ENCODE data around the gene ACSF2.
"Not testable (repeated sequence)": the region's sequence is repeated elsewhere in the genome, so short reads cannot be mapped to it uniquely, and the experiment has no call there.

Gene ACSF2

DNA sequence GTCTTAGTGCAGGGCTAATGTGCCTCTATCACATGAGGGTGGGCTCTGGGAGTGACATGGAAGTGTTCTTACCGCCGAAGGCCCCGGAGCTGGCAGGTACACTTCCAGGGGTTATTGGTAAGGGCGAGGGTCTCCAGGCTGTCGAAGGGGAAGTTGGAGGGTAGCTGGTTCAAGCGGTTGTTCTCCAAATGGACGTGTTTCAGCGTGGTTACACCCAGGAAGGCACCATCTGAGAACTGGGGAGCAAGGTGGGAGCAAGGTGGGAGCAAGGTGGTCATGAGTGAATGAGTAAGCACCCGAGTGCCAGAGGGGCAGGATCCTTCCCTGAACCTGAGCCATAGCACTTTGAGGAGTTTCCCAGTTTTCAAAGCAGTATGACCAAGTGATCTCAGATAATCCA is 39.6 kb downstream of the ACSF2 start:
- no peak for DNase-seq

DNA sequence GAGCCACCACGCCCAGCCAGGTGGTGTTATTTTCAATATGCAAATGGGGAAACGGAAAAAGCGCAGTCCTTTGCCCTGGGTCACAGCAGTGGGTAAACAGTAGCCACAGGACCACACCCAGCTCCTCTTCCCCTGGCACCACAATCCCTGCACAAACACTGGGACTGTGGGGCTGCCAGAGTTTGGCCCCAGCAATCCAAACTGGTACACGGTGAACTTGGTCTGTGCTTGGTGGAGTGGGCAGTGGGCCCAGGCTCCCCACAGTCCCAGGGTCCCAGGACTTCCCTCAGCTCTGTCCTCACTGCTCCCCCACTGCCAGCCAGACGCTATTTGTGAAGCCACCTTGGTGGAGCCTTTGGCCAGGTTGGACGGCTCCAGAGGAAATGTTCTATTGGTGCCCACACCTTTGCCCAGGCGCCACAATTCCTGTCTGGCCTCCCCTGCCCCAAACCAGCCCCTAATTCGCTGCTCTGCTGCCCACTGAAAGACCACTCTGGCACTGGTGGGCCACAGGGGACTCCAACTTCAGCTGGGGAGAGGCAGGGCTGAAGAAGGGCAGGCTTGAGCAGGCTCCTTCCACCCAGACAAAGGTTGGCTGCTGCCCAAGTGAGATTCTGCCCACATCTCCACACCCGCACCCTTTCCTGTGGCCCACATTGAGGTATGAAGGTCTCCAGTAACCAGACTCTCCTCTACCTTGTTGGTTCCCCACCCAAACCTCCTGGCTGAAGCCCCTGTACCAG is 40.5 kb downstream of the ACSF2 start:
- DNase-seq = no peak

DNA sequence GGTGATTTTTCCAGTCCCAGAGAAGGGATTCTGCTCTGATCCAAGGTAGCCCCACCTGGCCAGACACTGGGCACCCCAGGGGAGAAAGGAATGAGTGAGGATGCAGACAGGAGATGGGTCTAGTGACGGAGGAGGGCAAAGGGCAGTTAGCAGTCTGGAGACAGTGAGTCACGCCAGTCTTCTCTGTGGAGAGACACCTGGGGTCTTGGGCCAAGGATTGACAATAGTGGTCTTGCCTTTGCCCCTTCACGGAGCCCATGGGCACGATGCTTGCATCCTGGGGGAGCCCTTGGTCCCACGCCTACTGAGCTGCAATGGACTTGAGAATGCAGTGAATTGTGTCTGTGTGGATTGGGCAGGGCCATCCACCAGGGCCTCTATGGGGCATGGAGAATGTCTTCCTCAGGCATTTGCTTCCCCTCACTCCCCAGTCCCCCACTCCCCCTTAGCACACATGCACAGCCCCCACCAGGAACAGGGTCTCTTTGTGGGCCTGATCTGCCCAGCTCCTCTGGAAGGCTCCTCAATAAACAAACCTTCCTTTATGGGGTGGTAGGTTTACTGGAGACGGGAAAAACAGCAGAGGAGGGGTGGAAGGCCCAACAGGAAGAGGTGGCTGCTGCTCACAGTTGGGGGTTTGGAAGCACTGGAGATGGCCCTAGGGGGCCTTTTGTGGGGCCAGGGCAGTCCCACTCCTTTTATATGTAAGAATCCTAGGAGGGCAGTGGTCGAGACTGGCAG is 41.3 kb downstream of the ACSF2 start:
- no peak for DNase-seq

DNA sequence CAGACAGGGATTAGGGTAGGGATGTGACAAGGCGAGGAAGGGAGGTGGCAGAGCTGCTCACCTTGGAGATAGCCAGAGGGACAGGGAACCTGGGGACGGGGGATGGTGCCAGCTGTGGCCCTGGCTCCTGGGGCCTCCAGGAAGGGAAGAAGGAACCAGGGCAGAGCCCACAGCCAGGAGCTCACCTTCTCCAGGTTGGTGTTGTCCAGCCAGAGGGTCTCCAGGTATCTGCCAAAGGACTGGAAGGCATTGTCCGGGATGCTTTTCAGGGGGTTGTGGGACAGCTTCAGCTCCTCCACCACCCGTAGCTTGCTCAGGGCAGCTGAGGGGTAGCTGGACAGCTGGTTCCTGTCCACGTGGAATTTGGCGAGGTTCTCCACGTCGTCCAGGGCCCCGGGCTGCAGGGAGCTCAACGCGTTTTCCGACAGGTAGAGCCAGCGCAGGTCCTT is 41.9 kb downstream of the ACSF2 start:
- DNase-seq = no peak

DNA sequence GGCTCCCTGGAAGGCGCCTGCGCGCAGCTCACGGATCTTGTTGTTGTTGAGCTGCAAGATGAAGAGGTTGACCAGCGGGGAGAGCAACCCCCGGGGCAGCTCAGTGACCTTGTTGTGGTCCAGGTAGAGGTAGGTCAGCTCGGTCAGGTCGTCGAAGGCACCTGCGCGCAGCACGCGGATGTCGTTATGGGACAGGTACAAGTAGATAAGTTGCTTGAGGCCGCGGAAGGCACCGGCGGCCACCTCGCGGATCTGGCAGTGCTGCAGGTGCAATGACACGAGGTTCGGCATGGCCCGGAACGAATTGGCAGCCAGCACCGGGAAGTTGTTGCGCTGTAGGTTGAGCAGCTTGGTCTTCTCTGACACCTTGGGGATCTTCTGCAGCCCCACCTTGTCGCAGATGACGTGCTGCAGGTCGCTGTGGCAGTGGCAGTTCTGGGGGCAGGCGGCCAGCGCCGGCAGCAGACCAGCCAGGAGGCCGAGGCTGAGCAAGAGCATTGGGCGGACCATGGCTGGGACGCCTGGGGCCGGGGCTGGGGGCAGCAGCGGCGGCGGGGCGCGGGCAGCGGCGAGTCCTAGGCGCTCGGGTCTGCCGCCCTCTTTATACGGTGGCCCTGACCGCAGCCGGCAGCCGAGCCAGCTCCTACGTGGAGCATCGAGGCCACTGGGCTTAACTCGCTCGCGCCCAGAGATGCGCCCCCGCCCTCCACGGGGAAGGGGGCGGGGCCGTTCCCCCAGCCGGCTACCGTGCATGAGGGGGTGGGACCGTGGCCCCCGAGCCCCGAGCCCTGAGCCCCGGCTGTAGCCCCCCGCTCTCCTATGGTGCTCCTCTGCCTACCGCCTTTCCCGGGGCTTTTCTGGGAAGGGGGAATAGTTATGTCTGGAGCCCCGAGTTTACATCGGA is 42.5 kb downstream of the ACSF2 start, which contains the start of gene CHAD:
CHAD (minus strand) TSS at position 577 of the 904 bp plus-strand sequence; CDS start at position 510, 67 bp downstream.
- DNase-seq = no peak

DNA sequence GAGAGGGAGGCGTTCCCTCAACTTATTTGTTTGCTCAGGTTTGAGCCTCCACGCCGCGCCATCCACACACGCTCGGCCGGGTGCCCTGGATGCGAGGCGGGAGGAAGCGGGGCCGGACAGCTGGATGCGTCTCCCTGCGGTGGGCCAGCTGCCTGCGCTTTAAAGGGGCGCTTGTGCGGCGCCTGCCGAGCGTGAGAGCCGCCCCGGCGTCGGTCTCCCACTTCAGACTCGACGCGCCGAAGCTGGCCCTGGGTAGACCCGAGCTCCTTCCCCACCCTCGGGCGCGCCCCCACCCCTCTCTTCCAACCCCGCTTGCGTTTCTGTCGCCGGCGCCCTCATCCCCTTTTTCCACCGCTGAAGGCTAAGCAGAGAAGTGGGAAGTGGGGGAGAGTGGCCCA is 43.2 kb downstream of the ACSF2 start:
- DNase-seq = no peak

DNA sequence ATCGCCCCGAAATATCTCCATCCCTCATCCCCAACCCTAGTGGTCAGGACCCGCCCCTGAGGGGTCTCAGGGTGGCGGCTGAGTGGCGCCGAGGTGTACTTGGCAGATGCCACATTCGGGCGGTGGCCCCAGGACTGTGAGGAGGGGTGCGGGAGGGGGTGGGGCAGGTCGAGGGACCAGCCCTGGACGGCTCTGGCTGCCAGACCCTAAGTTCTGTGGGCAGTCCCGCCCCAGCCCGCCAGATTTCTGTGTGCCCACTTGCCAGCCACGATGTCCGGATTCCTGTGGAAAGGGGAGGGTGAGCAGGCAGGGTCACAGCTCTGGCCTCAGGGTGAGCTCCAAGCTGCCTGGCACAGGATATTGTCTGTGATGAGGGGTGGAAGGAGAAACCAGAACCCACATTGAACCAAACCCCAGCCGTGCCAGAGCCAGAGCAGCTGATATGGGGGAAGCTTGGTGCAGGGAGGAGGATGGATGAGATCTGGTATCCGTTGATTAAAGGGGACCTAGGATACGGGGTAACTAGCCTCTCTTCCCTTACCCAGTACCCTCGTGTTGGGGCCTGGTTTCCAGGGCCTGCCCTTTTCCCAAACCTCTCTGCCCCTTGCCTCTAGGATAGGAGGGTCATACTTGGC is 43.8 kb downstream of the ACSF2 start:
- no peak for DNase-seq

DNA sequence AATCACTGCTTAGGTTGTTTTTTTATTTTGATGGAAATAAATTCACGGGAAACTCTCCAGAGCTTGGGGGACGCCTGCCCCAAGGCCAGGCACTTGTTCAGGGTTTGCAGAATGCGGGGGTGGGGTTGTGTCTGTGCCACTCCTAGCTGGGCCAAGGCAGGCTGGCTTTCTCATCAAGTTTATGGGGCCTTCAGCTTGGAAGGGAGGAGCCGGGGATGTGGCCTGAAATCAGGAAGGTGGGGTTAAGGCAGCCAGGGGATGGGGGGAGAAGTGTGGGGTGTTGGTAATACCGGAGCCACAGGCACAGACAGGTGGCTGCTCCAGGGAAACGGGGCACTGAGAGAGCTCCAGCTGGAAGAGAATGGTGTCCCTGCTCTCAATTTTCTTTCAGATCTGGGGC is 44.4 kb downstream of the ACSF2 start:
- no peak for DNase-seq

DNA sequence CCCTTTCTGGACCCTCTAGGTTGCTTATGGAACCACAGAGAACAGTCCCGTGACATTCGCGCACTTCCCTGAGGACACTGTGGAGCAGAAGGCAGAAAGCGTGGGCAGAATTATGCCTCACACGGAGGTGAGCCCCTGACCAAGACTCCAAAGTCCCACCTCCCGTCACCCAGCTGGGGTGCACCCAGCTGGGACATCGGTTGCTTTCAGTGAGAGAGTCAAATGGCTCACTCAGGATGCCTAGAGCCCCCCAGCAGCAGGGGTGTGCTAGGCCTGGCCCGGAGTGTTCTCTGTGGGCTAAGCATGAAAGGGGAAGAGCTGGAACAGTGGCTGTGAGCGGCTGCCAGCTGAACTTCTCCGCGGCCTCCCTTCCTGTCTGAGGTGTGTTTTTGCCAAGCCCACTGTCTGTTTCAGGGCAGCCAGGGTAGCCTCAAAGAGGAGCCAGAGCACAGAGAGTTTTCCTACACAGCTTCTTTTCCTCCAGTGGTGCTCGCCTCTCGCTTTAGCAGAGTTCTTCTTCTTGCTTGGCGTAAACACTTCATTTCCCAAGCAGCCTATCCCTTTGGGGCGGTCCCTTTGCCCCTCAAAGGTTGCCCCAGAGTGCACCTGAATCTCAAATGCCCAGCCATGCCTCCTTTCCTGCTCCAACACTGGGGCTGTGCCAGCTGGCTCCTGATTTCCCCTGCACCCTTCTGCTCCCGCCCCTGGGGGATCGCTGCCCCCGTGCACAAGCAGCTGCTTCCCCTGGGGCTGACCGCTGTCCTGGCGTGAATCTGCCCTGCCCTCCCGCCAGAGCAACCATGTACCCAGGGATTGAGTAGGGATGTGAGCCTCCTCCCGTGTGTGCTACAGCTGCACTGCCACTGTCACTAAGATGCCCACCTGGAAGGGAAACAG is 45.2 kb downstream of the ACSF2 start:
- DNase-seq = no peak

DNA sequence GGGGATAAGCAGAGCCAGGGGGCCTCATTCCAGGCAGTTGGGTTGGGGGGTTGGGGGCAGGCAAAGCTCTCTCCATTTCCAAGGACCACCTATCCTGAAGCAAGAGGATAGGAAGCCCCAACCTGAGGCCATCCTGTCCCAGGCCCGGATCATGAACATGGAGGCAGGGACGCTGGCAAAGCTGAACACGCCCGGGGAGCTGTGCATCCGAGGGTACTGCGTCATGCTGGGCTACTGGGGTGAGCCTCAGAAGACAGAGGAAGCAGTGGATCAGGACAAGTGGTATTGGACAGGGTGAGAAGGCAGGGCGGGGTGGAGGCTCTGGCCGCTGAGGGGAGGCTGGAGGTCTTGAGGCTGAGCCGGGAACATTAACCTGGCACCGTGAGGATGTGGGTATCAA is 46.3 kb downstream of the ACSF2 start:
- DNase-seq = no peak

DNA sequence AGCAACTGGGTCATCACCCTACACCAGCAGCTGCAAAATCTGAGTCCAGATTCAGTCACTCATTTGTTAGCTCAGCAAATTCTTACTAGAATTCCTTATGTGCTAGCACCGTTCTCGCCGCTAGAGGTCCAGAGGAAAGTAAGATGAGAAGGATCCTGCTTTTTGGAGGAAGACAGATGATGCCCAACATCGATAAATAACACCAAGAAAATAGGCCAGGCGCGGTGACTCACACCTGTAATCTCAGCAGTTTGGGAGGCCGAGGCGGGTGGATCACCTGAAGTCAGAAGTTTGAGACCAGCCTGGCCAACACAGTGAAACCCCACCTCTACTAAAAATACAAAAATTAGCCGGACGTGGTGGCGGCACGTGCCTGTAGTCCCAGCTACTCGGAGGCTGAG is 46.7 kb downstream of the ACSF2 start:
- DNase-seq = not testable (repeated sequence)

DNA sequence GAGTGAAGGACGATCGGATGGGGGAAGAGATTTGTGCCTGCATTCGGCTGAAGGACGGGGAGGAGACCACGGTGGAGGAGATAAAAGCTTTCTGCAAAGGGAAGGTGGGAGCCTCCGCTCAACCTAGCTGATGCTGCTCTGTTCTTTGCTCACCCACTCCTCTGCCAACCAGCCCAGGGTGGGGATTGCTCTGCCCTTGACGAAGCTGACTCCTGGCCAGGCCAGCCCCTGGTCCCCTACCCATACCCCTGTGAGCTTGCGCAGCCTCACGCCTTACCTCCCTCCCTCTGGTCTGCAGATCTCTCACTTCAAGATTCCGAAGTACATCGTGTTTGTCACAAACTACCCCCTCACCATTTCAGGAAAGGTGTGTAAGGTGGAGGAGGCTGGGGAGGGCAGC is 47.9 kb downstream of the ACSF2 start:
- no peak for DNase-seq

DNA sequence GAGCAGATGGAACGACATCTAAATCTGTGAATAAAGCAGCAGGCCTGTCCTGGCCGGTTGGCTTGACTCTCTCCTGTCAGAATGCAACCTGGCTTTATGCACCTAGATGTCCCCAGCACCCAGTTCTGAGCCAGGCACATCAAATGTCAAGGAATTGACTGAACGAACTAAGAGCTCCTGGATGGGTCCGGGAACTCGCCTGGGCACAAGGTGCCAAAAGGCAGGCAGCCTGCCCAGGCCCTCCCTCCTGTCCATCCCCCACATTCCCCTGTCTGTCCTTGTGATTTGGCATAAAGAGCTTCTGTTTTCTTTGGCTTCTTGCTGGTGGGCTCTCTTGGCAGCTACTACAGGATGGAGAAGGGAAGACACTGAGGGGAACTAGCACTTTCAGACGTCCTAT is 48.5 kb downstream of the ACSF2 start:
- no peak for DNase-seq

DNA sequence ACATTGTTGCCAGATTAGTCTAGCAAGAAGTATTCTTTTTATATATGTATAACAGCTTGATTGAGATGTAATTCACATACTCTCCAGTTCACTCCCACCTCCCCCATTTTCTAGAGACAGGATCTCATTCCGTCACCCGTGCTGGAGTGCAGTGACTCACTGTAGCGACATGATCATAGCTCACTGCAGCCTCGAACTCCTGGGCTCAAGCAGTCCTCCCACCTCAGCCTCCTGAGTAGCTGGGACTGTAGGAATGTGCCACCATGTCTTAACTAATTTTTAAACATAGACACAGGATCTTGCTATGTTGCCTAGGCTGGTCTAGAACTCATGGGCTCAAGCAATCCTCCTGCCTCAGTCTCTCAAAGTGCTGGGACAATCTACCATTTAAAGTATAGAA is 49.3 kb downstream of the ACSF2 start:
- no peak for DNase-seq

DNA sequence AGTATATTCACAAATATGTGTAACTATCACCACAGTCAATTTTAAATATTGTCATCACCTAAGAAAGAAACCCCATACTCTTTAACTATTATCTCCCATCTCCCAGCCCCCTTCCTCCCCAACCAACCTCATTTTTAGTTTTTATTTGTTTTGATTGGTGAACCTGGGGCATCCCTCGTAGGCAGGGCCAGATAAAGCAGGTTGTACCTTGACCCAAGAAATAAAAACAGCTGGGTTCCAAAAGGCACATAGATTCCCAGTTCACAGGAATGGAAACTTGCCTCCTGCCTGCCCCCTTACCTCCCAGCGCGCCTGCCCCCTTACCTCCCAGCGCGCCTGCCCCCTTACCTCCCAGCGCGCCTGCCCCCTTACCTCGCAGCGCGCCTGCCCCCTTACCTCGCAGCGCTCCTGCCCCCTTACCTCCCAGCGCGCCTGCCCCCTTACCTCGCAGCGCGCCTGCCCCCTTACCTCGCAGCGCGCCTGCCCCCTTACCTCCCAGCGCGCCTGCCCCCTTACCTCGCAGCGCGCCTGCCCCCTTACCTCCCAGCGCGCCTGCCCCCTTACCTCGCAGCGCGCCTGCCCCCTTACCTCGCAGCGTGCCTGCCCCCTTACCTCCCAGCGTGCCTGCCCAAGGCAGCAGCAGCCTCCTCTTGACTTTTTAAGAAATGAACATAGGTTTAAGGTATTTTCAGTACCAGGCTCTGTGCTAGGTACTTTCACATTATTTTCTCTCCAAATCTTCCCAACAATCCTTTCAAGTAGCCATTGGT is 49.9 kb downstream of the ACSF2 start:
- DNase-seq = not testable (repeated sequence)

DNA sequence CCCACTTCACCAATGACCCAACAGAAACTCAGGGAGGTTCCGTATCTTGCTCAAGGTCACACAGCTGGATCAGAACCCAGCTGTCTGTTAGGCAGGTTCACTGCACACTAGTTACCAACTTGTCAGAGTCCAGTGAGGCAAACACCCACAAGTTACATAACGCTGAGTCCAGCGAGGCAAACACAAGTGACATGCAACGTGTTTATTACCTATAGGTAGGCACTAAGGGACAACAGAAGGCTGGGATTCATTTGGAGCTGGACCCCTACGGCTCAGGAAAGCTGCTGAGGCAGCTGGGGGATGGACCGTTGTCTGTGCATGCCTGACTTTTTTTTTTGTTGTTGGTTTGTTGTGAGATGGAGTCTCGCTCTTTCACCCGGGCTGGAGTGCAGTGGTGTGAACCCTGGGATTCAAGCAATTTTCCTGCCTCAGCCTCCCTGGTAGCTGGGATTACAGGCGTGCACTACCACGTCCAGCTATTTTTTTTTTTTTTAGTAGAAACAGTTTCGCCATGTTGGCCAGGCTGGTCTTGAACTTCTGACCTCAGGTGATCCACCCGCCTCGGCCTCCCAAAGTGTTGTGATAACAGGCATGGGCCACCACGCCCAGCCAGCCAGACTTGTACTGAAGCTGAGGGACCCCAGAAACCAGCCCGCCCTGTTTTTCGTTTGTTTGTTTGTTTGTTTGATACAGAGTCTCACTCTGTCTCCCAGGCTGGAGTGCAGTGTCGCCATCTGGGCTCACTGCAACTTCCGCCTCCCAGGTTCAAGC is 50.7 kb downstream of the ACSF2 start:
- no peak for DNase-seq

DNA sequence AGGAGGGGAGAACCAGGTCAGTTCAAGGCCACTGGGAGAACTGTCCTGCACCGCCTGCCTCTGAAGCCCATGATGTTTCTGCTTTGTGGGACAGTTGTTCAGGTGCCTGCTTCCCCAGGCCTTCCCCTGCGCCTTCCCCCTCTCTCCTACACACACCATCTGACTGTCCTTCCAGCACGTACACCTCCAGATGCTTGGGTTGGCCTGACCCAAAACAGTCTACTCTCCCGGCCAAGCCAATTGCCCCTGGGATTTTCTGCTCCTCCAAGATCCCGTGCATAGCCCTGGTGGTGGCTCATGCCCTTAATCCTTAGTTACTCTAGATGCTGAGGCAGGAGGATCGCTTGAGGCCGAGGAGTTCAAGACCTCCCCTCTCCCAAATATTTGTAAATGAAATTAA is 52.0 kb downstream of the ACSF2 start:
- no peak for DNase-seq

DNA sequence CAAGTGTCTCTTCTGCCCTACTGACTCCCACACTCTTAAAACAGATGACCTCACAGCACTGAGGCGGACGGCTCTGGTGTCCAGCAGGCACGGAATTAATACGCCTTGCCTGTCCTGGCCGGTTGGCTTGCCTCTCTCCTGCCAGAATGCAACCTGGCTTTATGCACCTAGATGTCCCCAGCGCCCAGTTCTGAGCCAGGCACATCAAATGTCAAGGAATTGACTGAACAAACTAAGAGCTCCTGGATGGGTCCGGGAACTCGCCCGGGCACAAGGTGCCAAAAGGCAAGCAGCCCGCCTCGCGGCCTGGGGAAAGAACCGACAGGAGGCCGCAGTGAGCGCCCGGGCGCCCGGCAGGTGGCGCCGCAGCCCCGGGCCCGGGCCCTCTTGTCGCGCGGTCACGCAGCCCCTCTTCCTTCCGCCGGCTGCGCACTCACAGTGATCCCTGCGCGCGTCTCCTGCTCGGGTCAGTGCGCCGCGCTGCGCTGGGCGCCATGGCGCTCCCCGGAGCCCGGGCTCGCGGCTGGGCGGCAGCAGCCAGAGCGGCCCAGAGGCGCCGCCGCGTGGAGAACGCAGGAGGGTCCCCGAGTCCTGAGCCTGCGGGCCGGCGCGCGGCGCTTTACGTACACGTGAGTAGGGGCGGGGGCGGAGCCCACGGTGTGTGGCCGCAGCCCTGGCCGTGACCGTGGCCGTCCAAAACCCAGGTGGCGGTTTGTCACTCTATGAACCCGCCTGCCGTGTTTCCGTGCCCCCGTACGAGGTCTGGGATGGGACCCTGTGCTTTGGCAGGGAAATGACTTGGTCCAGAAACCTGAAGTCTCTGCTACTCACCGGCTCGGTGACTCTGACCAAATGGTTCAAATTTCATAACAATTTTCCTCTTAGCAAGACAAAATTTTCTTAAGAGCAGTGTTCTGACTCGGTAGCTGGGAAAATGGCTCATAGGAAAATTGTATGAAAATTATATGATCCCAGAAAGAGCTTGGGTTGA is 52.7 kb downstream of the ACSF2 start, which contains the start of gene RSAD1:
RSAD1 (plus strand) TSS at position 470 of the 991 bp plus-strand sequence; CDS start at position 495, 25 bp downstream.
- peak; percentile 75 to 83 for DNase-seq

Measured in stimulated activated CD4-positive, alpha-beta T cell treated with anti-CD3 and anti-CD28 coated beads, Interleukin-2, amount 100 ng/mL, for 48 hours (primary cell).